Right hindlimb (tissue), 1 donor: Measurements from ENCODE around the gene FGD2.

ENCODE experiments used
- DNase-seq: peaks from one replicate; pipeline ENCODE4 v3.0.0-alpha.2; 2018

FGD2 gene

GRCh38 chr6:36998723-36999038 lies 6.8 kb upstream of the FGD2 start:
- no peak for DNase-seq

GRCh38 chr6:36999061-36999750 lies 6.2 kb upstream of the FGD2 start:
- DNase-seq, result no peak

GRCh38 chr6:36999751-37000125 lies 5.7 kb upstream of the FGD2 start:
- no peak for DNase-seq

GRCh38 chr6:37004044-37004980 lies 1.1 kb upstream of the FGD2 start:
- no peak for DNase-seq

- no peak for DNase-seq
Measured at GRCh38 chr6:37005827-37006567, 542 bp downstream of the FGD2 start.

GRCh38 chr6:37006793-37007339 lies 1.4 kb downstream of the FGD2 start:
- no peak for DNase-seq

GRCh38 chr6:37007340-37008043 lies 2.0 kb downstream of the FGD2 start:
- DNase-seq, result no peak

GRCh38 chr6:37008484-37009465 lies 3.3 kb downstream of the FGD2 start:
- DNase-seq, result no peak

GRCh38 chr6:37010402-37010892 lies 5.0 kb downstream of the FGD2 start:
- no peak for DNase-seq

- no peak for DNase-seq
Measured at GRCh38 chr6:37011656-37012378, 6.4 kb downstream of the FGD2 start.

GRCh38 chr6:37013516-37014491 lies 8.3 kb downstream of the FGD2 start:
- DNase-seq, result no peak

GRCh38 chr6:37014667-37015066 lies 9.2 kb downstream of the FGD2 start:
- DNase-seq, result no peak

GRCh38 chr6:37015532-37015931 lies 10.1 kb downstream of the FGD2 start:
- DNase-seq, result no peak

GRCh38 chr6:37016995-37017394 lies 11.5 kb downstream of the FGD2 start:
- no peak for DNase-seq

- no peak for DNase-seq
Measured at GRCh38 chr6:37017606-37018197, 12.2 kb downstream of the FGD2 start.

- DNase-seq, result peak; percentile 92
Measured at GRCh38 chr6:37018198-37019064, 13.0 kb downstream of the FGD2 start.

- DNase-seq, result no peak
Measured at GRCh38 chr6:37019065-37019450, 13.6 kb downstream of the FGD2 start.

- DNase-seq, result no peak
Measured at GRCh38 chr6:37020381-37020780, 14.9 kb downstream of the FGD2 start.
